Vagina (tissue), 2 donors: ENCODE measurements around the gene HEATR1. TPM values are rescaled to one million over a fixed set of nuclear protein-coding genes. Genes with fewer than 3 reads are reported as not detected.

ENCODE experiments used
- DNase-seq, 2 donors: peaks; one replicate each; pipeline ENCODE4 v3.0.0-alpha.2; 2017; ENCODE audit errors: extremely low spot score in 2 of 2
- H3K27ac ChIP-seq: fragments of 200-600 bp; sonication (generic); one replicate; pipeline ENCODE4 v1.5.1; 2019
- H3K27me3 ChIP-seq: fragments of 200-600 bp; sonication (generic); one replicate; pipeline ENCODE4 v1.5.1; 2019
- H3K36me3 ChIP-seq, 2 donors: fragments of 200-600 bp; sonication (generic); one replicate each; pipeline ENCODE4 v1.5.1; 2017 to 2019
- H3K4me1 ChIP-seq: fragments of 200-600 bp; sonication (generic); one replicate; pipeline ENCODE4 v1.5.1; 2019
- H3K4me3 ChIP-seq, 2 donors: fragments of 200-600 bp; sonication (generic); 1 replicate in 1 of 2; 2 replicates in 1 of 2; pipeline ENCODE4 v1.5.1; 2016 to 2019
- H3K9me3 ChIP-seq: fragments of 200-600 bp; sonication (generic); one replicate; pipeline ENCODE4 v1.5.1; 2019
- POLR2A ChIP-seq, 2 donors: fragments of 450-650 bp; IDR thresholded peaks; one replicate each; pipeline ENCODE4 v1.6.1; 2017; ENCODE audit warnings: antibody characterized with exemption in 2 of 2, mild to moderate bottlenecking in 2 of 2, moderate library complexity in 2 of 2
- POLR2AphosphoS5 ChIP-seq, 2 donors: sonication (generic); formaldehyde crosslinking; IDR thresholded peaks; one replicate each; pipeline ENCODE4 v1.9.0; 2017; ENCODE audit warnings: antibody characterized with exemption in 2 of 2, mild to moderate bottlenecking in 2 of 2, low read depth in 1 of 2; ENCODE audit not compliant: insufficient read depth in 1 of 2
- intact Hi-C: fragments of 100-400 bp; cut with DNase I; formaldehyde crosslinking; loops from one replicate; pipeline ENCODE4 v1.15.1; 2023
- total RNA-seq: library from RNA; depleted of rRNA; stranded (reverse); fragments of >200 nt; gene quantifications from one replicate; pipeline ENCODE4 v1.2.3, GENCODE V29; 2016
- TF ChIP-seq, protein P1 (sequence below), 3 experiments: fragments of 450-650 bp in 2 of 3; fragments of 200-600 bp in 1 of 3; sonication (generic) in 1 of 3; IDR thresholded peaks; one replicate each; pipeline ENCODE4 v1.5.1; 2017 to 2019; ENCODE audit warnings: antibody characterized with exemption in 3 of 3, mild to moderate bottlenecking in 2 of 3, moderate library complexity in 2 of 3

Gene HEATR1
- total RNA-seq, 1 donor from 2014 or later, result 24.1 TPM

DNA sequence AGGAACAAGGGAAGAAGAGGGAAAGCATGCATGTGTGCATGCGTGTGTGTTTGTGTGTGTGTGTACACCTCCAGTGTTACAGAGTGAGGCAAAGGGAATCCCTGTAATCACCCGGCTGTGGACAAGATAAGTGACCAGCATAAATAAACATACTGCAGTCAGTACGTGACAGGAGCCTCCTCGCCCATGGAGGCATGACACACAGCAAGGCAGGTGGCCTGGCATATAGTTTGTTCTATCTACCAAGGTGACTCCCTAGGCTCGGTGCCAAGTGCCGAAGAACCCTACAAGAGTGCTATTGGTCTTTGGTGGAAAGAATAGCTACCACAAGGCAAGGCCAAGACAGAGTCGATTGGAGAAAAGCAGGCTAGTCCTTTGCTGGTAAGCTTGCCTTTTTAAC is 31.7 kb upstream of the HEATR1 start:
- Histone ChIP-seq H3K27me3 (no peaks in the 10 kb centered on the region), H3K27ac (no peak overlapping the region), H3K4me1 (no peaks in the 10 kb centered on the region), H3K36me3 (no peaks in the 10 kb centered on the region), H3K9me3 (no peaks in the 10 kb centered on the region), H3K4me3 (no peak overlapping the region)
- DNase-seq, result no peak
- intact Hi-C loops, result no loop called here
- TF ChIP-seq, protein P1, sequence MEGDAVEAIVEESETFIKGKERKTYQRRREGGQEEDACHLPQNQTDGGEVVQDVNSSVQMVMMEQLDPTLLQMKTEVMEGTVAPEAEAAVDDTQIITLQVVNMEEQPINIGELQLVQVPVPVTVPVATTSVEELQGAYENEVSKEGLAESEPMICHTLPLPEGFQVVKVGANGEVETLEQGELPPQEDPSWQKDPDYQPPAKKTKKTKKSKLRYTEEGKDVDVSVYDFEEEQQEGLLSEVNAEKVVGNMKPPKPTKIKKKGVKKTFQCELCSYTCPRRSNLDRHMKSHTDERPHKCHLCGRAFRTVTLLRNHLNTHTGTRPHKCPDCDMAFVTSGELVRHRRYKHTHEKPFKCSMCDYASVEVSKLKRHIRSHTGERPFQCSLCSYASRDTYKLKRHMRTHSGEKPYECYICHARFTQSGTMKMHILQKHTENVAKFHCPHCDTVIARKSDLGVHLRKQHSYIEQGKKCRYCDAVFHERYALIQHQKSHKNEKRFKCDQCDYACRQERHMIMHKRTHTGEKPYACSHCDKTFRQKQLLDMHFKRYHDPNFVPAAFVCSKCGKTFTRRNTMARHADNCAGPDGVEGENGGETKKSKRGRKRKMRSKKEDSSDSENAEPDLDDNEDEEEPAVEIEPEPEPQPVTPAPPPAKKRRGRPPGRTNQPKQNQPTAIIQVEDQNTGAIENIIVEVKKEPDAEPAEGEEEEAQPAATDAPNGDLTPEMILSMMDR (IDR thresholded peaks at IDR 0.05), result no peak
- TF ChIP-seq POLR2A (IDR thresholded peaks at IDR 0.05), result no peak

DNA sequence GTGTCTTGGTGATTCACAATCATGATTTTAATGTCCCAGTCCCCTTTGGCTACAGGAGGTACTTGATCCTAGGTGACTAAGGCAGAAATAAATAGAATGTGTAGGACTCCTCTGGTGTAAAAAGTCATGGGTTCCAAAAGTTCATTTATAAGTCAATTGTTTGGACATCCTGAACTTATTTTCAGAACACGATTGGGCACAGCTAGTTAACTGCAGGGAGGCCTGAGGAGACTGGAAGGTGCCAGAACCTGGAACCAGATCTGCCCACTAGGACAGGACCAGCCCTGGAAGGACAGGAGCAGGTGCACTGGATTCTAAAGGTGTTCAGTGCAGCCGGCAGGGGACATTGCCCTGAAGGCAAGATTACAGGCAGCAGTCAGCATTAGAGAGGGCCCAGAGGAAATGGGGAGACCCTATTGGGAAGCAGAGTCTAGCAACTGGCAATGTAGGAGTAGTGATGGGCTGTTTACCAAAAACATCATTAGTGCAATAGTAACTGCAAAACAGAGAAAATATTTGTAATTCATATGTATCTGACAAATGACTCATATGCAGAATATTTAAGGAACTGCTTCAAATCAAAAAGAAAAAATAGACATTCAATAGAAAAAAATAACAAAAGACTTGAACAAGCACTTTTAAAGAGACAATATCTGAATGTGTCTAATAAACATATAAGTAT is 23.6 kb upstream of the HEATR1 start:
- no peak for DNase-seq
- no peaks in the 10 kb centered on the region for H3K4me1 ChIP-seq
- TF ChIP-seq, protein P1 (IDR thresholded peaks at IDR 0.05), result no peak
- TF ChIP-seq POLR2AphosphoS5 (IDR thresholded peaks at IDR 0.05; ENCODE audit: insufficient read depth in 1 of 2, low read depth in 1 of 2) (no peak), POLR2A (IDR thresholded peaks at IDR 0.05) (no peak)
- no peaks in the 10 kb centered on the region for H3K9me3 ChIP-seq
- H3K27ac ChIP-seq, result no peak overlapping the region
- H3K27me3 ChIP-seq, result no peaks in the 10 kb centered on the region
- intact Hi-C loops, result no loop called here
- H3K4me3 ChIP-seq, result no peak overlapping the region
- no peaks in the 10 kb centered on the region for H3K36me3 ChIP-seq

DNA sequence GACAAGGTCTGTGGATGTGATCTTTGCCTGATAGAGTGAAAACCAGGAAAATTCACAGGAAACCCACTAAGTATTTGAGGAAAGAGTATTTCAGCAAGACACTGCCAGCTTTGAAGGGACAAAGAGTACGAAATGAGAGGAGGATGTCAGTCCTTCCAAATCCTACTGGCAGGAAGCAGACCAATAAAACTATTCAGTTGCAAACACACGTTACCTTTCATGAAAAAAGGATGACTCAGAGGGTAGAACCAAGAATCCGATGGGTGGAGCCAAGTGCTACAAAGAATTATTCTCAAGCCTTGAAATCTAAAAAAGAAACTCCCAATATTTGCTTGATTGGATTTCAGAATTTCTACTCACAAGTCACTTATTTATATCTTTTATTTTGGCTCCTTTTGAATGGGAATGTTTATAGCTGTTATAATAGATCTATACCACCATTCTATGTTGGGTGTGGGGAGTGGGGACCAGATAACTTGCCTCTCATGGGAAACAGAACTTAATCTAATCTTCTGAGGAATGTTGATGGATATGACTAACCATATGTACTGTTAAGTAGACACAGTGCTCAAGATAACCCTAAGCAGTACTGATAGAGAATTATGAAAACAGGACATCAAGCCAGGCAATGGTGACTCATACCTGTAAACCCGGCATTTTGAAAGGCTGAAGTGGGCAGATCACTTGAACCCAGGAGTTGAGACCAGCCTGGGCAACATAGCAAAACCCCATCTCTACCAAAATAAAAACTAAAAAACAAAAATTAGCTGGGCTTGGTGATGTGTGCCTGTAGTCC is 19.3 kb upstream of the HEATR1 start:
- Histone ChIP-seq H3K27ac (no peak overlapping the region), H3K4me1 (no peaks in the 10 kb centered on the region), H3K4me3 (no peak overlapping the region), H3K36me3 (no peaks in the 10 kb centered on the region), H3K9me3 (no peaks in the 10 kb centered on the region), H3K27me3 (no peaks in the 10 kb centered on the region)
- TF ChIP-seq POLR2AphosphoS5 (IDR thresholded peaks at IDR 0.05; ENCODE audit: insufficient read depth in 1 of 2, low read depth in 1 of 2) (no peak), POLR2A (IDR thresholded peaks at IDR 0.05) (no peak)
- TF ChIP-seq, protein P1 (IDR thresholded peaks at IDR 0.05), result no peak
- intact Hi-C loops, result no loop called here
- DNase-seq, result no peak

DNA sequence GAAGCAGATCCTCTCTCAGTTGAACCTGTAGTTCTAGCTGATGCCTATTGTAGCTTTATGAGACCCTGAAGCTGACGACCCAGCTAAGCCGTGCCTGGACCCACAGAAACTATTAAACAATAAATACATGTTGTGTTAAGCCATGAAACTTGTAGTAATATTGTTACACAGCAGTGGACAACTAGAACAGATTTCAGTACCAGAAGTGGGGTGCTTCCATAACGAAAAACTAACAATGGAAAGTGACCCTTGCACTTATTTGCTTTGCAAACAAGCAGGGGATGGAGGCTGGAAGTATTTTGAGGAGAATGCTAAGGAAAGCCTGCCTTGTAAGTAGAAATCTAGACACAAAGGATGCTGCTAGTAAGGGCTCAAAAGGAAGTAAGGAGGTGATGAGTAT is 18.1 kb upstream of the HEATR1 start:
- DNase-seq, result no peak
- Histone ChIP-seq H3K27me3 (no peaks in the 10 kb centered on the region), H3K4me3 (no peak overlapping the region), H3K27ac (no peak overlapping the region), H3K36me3 (no peaks in the 10 kb centered on the region), H3K4me1 (no peaks in the 10 kb centered on the region), H3K9me3 (no peaks in the 10 kb centered on the region)
- TF ChIP-seq POLR2AphosphoS5 (IDR thresholded peaks at IDR 0.05; ENCODE audit: insufficient read depth in 1 of 2, low read depth in 1 of 2) (no peak), POLR2A (IDR thresholded peaks at IDR 0.05) (no peak)
- TF ChIP-seq, protein P1 (IDR thresholded peaks at IDR 0.05), result no peak
- intact Hi-C loops, result no loop called here

DNA sequence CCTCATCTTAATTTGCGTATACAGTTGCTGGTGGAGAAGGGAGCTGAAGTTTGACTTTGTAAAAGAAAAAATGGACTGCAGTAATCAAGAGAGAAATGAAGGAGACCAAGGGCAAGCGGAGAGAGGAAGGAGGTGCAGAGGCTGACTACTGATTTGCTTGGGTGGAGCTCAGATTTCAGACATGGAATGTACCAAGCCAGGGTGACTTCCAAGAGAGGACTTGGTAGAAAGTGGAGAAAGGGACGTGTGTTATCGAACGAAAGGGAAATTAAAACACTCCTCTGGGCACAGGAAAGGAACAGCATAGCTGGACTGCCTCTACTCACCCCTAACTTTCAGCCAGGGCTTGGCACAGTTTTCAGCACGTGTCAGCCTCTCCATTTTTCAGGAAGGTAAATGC is 15.1 kb upstream of the HEATR1 start:
- intact Hi-C loops, result no loop called here
- Histone ChIP-seq H3K27ac (no peak overlapping the region), H3K36me3 (no peaks in the 10 kb centered on the region), H3K27me3 (no peaks in the 10 kb centered on the region), H3K4me3 (no peak overlapping the region), H3K4me1 (no peaks in the 10 kb centered on the region), H3K9me3 (no peaks in the 10 kb centered on the region)
- DNase-seq, result no peak
- TF ChIP-seq, protein P1 (IDR thresholded peaks at IDR 0.05), result no peak
- no peak for TF ChIP-seq POLR2A (IDR thresholded peaks at IDR 0.05)
- no peak for TF ChIP-seq POLR2AphosphoS5 (IDR thresholded peaks at IDR 0.05; ENCODE audit: insufficient read depth in 1 of 2, low read depth in 1 of 2)
